ENCODE results near the gene CERS5.

CERS5 gene

GRCh38 chr12:50079771-50080170 is 87.4 kb downstream of the CERS5 start:
- DNase-seq (ENCODE audit: low spot score) (no peak), FAIRE-seq (no peak)

All from RCC 7860 (cell line).